CD14-positive monocyte (primary cell): ENCODE measurements around the gene ACAT1. TPM values are rescaled to one million over a fixed set of nuclear protein-coding genes. Genes with fewer than 3 reads are reported as not detected.
A peak's percentile ranks its signal among the peaks of the same experiment; 100 is the strongest.

Experiments
- DNase-seq, 3 donors: peaks; one replicate each; pipeline ENCODE4 v3.0.0-alpha.2; 2011 to 2022
- H2AFZ ChIP-seq: 2 replicates; pipeline ENCODE4 v1.6.0; 2012; ENCODE audit warnings: mild to moderate bottlenecking, low read depth, low read length, inconsistent platforms; ENCODE audit not compliant: insufficient read depth, poor library complexity, severe bottlenecking
- H3K27ac ChIP-seq, 2 donors: 1 replicate in 1 of 2; 2 replicates in 1 of 2; pipeline ENCODE4 v1.5.1; 2012 to 2013; ENCODE audit warnings: low read length in 2 of 2, control low read depth in 1 of 2, inconsistent platforms in 1 of 2, low read depth in 1 of 2, mild to moderate bottlenecking in 1 of 2
- H3K27me3 ChIP-seq, 2 donors: one replicate each; pipeline versions ENCODE4 v1.6.0 to v1.6.1; 2011 to 2013; ENCODE audit warnings: low read length in 2 of 2; ENCODE audit not compliant: control insufficient read depth in 2 of 2, insufficient read depth in 2 of 2
- H3K36me3 ChIP-seq, 2 donors: replicated peaks in 1 of 2; 1 replicate in 1 of 2; 2 replicates in 1 of 2; pipeline versions ENCODE4 v1.5.1 to v1.6.1; 2012 to 2013; ENCODE audit warnings: low read length in 2 of 2, control low read depth in 1 of 2, inconsistent platforms in 1 of 2, mild to moderate bottlenecking in 1 of 2; ENCODE audit not compliant: insufficient read depth in 2 of 2, control insufficient read depth in 1 of 2
- H3K4me1 ChIP-seq, 2 donors: 1 replicate in 1 of 2; 2 replicates in 1 of 2; pipeline versions ENCODE4 v1.5.1 to v1.6.1; 2012 to 2013; ENCODE audit warnings: low read length in 2 of 2, control low read depth in 1 of 2, inconsistent platforms in 1 of 2, mild to moderate bottlenecking in 1 of 2, moderate library complexity in 1 of 2; ENCODE audit not compliant: insufficient read depth in 2 of 2, control insufficient read depth in 1 of 2
- H3K4me2 ChIP-seq: replicated peaks from 2 replicates; pipeline ENCODE3; 2012; ENCODE audit warnings: low read length, moderate library complexity, mild to moderate bottlenecking; ENCODE audit not compliant: poor library complexity, severe bottlenecking; ENCODE audit errors: extremely low read depth
- H3K4me3 ChIP-seq, 3 experiments: fragments of 200-600 bp in 1 of 3; sonication (generic) in 1 of 3; replicated peaks in 1 of 3; 1 replicate in 2 of 3; 2 replicates in 1 of 3; pipeline ENCODE4 v1.5.1; 2011 to 2013; ENCODE audit warnings: low read length in 3 of 3, mild to moderate bottlenecking in 3 of 3, control low read depth in 2 of 3, low read depth in 2 of 3, inconsistent platforms in 1 of 3, moderate library complexity in 1 of 3
- H3K79me2 ChIP-seq: 2 replicates; pipeline ENCODE4 v1.6.0; 2012; ENCODE audit warnings: mild to moderate bottlenecking, control low read depth, inconsistent platforms, low read length, moderate library complexity; ENCODE audit not compliant: insufficient read depth
- H3K9ac ChIP-seq: 2 replicates; pipeline ENCODE4 v1.6.0; 2017; ENCODE audit warnings: low read length, mild to moderate bottlenecking; ENCODE audit not compliant: insufficient read depth, poor library complexity, severe bottlenecking
- H3K9me3 ChIP-seq, 2 donors: replicated peaks in 1 of 2; 1 replicate in 1 of 2; 2 replicates in 1 of 2; pipeline versions ENCODE4 v1.5.1 to v1.6.1; 2012 to 2013; ENCODE audit warnings: low read length in 2 of 2, control low read depth in 1 of 2; ENCODE audit not compliant: control insufficient read depth in 1 of 2, insufficient read depth in 1 of 2
- H4K20me1 ChIP-seq: 2 replicates; pipeline ENCODE4 v1.6.0; 2012; ENCODE audit warnings: mild to moderate bottlenecking, low read length, control low read depth, moderate library complexity; ENCODE audit not compliant: insufficient read depth
- H3K27ac Mint-ChIP-seq, 7 donors: one replicate each; pipeline ENCODE4 v1.8.0; 2020; ENCODE audit warnings: mild to moderate bottlenecking in 7 of 7, mixed read lengths in 7 of 7, moderate library complexity in 6 of 7, inconsistent platforms in 2 of 7
- H3K27me3 Mint-ChIP-seq, 3 donors: one replicate each; pipeline ENCODE4 v1.8.0; 2021 to 2022; ENCODE audit warnings: low read depth in 3 of 3, mild to moderate bottlenecking in 3 of 3, mixed read lengths in 3 of 3, moderate library complexity in 3 of 3, inconsistent platforms in 1 of 3
- H3K36me3 Mint-ChIP-seq, 2 donors: one replicate each; pipeline ENCODE4 v1.8.0; 2020; ENCODE audit warnings: mixed read lengths in 2 of 2, inconsistent platforms in 1 of 2, mild to moderate bottlenecking in 1 of 2
- H3K4me1 Mint-ChIP-seq: one replicate; pipeline ENCODE4 v1.8.0; 2020; ENCODE audit warnings: mild to moderate bottlenecking, mixed read lengths
- H3K4me3 Mint-ChIP-seq, 2 donors: one replicate each; pipeline ENCODE4 v1.8.0; 2020; ENCODE audit warnings: mild to moderate bottlenecking in 2 of 2, mixed read lengths in 2 of 2, moderate library complexity in 1 of 2
- H3K9me3 Mint-ChIP-seq, 7 donors: one replicate each; pipeline ENCODE4 v1.8.0; 2020 to 2022; ENCODE audit warnings: mixed read lengths in 7 of 7, mild to moderate bottlenecking in 6 of 7, moderate library complexity in 6 of 7, inconsistent platforms in 2 of 7
- CTCF ChIP-seq: fragments of 200-600 bp; IDR thresholded peaks from one replicate; pipeline ENCODE4 v1.8.0; 2022; ENCODE audit warnings: antibody characterized with exemption, mild to moderate bottlenecking
- whole genome bisulfite sequencing: methylation state at CpG from one replicate; pipeline ENCODE4 v1.1.5; 2013; ENCODE audit warnings: missing lambda C conversion rate; ENCODE audit not compliant: insufficient coverage; 5-methylcytosine and 5-hydroxymethylcytosine counted together
- intact Hi-C, 2 donors: fragments of 100-400 bp; cut with micrococcal nuclease; formaldehyde crosslinking; loops; one replicate each; pipeline versions ENCODE4 v1.15.0 to v1.15.1; 2023
- polyA plus RNA-seq, 3 donors: library from polyadenylated mRNA; depleted of rRNA in 1 of 3; unstranded in 2 of 3; stranded (reverse) in 1 of 3; fragments of 300-500 nt in 2 of 3; fragments of >200 nt in 1 of 3; fragmentation: Illumina TruSeq in 2 of 3; gene quantifications; 1 replicate in 2 of 3; 2 replicates in 1 of 3; pipeline ENCODE4 v1.2.3, GENCODE V29; 2012 to 2021

The ACAT1 gene
- polyA plus RNA-seq, 3 donors = 13.6 to 24.1 (median 22.3) TPM

GRCh38 chr11:108112057-108112456, 9.3 kb upstream of the ACAT1 start:
- Histone ChIP-seq H3K27me3 (no peaks in the 10 kb centered on the region), H3K4me1 (no peaks in the 10 kb centered on the region), H3K9me3 (no peaks in the 10 kb centered on the region), H3K27ac (no peak overlapping the region), H3K79me2 (no peaks in the 10 kb centered on the region), H3K36me3 (peaks cover 3 to 15% of the 10 kb centered on the region in 2 donors), H3K4me3 (no peak overlapping the region), H3K4me2 (no peak overlapping the region), H2AFZ (no peak overlapping the region), H4K20me1 (no peaks in the 10 kb centered on the region), H3K9ac (no peak overlapping the region)
- Mint-ChIP-seq H3K27ac (peak overlapping the region in 1 of 7 donors; percentile 11), H3K36me3 (peaks cover 0 to 18% of the 10 kb centered on the region in 2 donors), H3K27me3 (peaks cover 0 to 3% (median 0%) of the 10 kb centered on the region in 3 donors), H3K4me3 (no peak overlapping the region), H3K9me3 (no peaks in the 10 kb centered on the region), H3K4me1 (no peaks in the 10 kb centered on the region)
- TF ChIP-seq CTCF = no peak
- 100% methylated on average over 2 of the region's 2 CpGs for WGBS
- no peak for DNase-seq
- intact Hi-C loops = loop anchor here in 1 of 2 donors (10.0 kb wide), 1 partner anchor 543 kb away; no protein-coding TSS in a partner anchor

- peaks cover 0 to 3% (median 0%) of the 10 kb centered on the region in 3 donors for H3K27me3 Mint-ChIP-seq
- Histone ChIP-seq H3K4me2 (no peak overlapping the region), H3K9me3 (no peaks in the 10 kb centered on the region), H3K79me2 (no peaks in the 10 kb centered on the region), H2AFZ (no peak overlapping the region), H3K36me3 (no peaks in the 10 kb centered on the region), H4K20me1 (no peaks in the 10 kb centered on the region), H3K27ac (no peak overlapping the region), H3K4me1 (no peaks in the 10 kb centered on the region), H3K27me3 (no peaks in the 10 kb centered on the region), H3K9ac (no peak overlapping the region), H3K4me3 (no peak overlapping the region)
- intact Hi-C loops = loop anchor here in 1 of 2 donors (10.0 kb wide), 1 partner anchor 539 kb away; no protein-coding TSS in a partner anchor
- 48% methylated on average over 3 of the region's 5 CpGs for WGBS
- H3K4me3 Mint-ChIP-seq = no peak overlapping the region
- H3K36me3 Mint-ChIP-seq = peaks cover 0 to 11% of the 10 kb centered on the region in 2 donors
- no peak for TF ChIP-seq CTCF
- H3K9me3 Mint-ChIP-seq = no peaks in the 10 kb centered on the region
- no peak for DNase-seq
- no peaks in the 10 kb centered on the region for H3K4me1 Mint-ChIP-seq
- peak overlapping the region in 2 of 7 donors; percentile 13 to 14 for H3K27ac Mint-ChIP-seq
These were observed 5.7 kb upstream of the ACAT1 start for GRCh38 chr11:108115500-108116140.
